Measurements from ENCODE around the gene PGPEP1. TPM values are rescaled to one million over a fixed set of nuclear protein-coding genes. Genes with fewer than 3 reads are reported as not detected.

The PGPEP1 gene
- polyA plus RNA-seq, 3 donors = 10.3 to 25.1 (median 10.3) TPM

GRCh38 chr19:18292810-18293641 is 47.4 kb upstream of the PGPEP1 start:
- Mint-ChIP-seq H3K9me3 (peaks cover 0 to 2% (median 0%) of the 10 kb centered on the region in 7 donors), H3K4me1 (peaks cover 42% of the 10 kb centered on the region), H3K27me3 (ENCODE audit: low read depth in 3 of 3) (peaks cover 0 to 5% (median 2%) of the 10 kb centered on the region in 3 donors), H3K36me3 (peaks cover 2 to 6% of the 10 kb centered on the region in 2 donors), H3K4me3 (peak overlapping the region; percentile 87 to 92), H3K27ac (peak overlapping the region; percentile 97 to 100 (median 99))
- no peaks in the 10 kb centered on the region for H3K36me3 ChIP-seq (replicated peaks in 1 of 2; ENCODE audit: control insufficient read depth in 1 of 2, insufficient read depth in 2 of 2, low read length in 2 of 2)
- WGBS (ENCODE audit: insufficient coverage) = 16% methylated on average over 16 of the region's 31 CpGs
- H3K27me3 ChIP-seq (ENCODE audit: control insufficient read depth in 2 of 2, insufficient read depth in 2 of 2, low read length in 2 of 2) = no peaks in the 10 kb centered on the region
- H2AFZ ChIP-seq (ENCODE audit: insufficient read depth, low read depth, low read length, poor library complexity, severe bottlenecking) = peak overlapping the region; percentile 41
- peak; percentile 69 to 71 (median 71) for DNase-seq
- peak overlapping the region; percentile 97 for H3K4me2 ChIP-seq (replicated peaks; ENCODE audit: extremely low read depth, low read length, poor library complexity, severe bottlenecking)
- H3K27ac ChIP-seq (ENCODE audit: low read depth in 1 of 2, low read length in 2 of 2) = peak overlapping the region; percentile 99 to 100
- H3K4me3 ChIP-seq (replicated peaks in 1 of 3; ENCODE audit: low read depth in 2 of 3, low read length in 3 of 3) = peak overlapping the region; percentile 62 to 94 (median 92)
- H3K79me2 ChIP-seq (ENCODE audit: insufficient read depth, low read length) = no peaks in the 10 kb centered on the region
- H3K9ac ChIP-seq (ENCODE audit: insufficient read depth, low read length, poor library complexity, severe bottlenecking) = peak overlapping the region; percentile 89
- intact Hi-C loops (cut with micrococcal nuclease) = loop anchor here in 1 of 2 donors (1.0 kb wide), 1 partner anchor 11 kb away; no protein-coding TSS in a partner anchor
- no peaks in the 10 kb centered on the region for H3K9me3 ChIP-seq (replicated peaks in 1 of 2; ENCODE audit: control insufficient read depth in 1 of 2, insufficient read depth in 1 of 2, low read length in 2 of 2)
- no peaks in the 10 kb centered on the region for H4K20me1 ChIP-seq (ENCODE audit: insufficient read depth, low read length)
- TF ChIP-seq CTCF (IDR thresholded peaks at IDR 0.05) = no peak
- H3K4me1 ChIP-seq (ENCODE audit: control insufficient read depth in 1 of 2, insufficient read depth in 2 of 2, low read length in 2 of 2) = peaks cover 41 to 50% of the 10 kb centered on the region in 2 donors

- Mint-ChIP-seq H3K27me3 (ENCODE audit: low read depth in 3 of 3) (peaks cover 0 to 5% (median 2%) of the 10 kb centered on the region in 3 donors), H3K27ac (peak overlapping the region; percentile 97 to 100 (median 99)), H3K4me3 (peak overlapping the region; percentile 87 to 92), H3K4me1 (peaks cover 44% of the 10 kb centered on the region), H3K9me3 (peaks cover 0 to 2% (median 0%) of the 10 kb centered on the region in 7 donors), H3K36me3 (peaks cover 2 to 6% of the 10 kb centered on the region in 2 donors)
- Histone ChIP-seq H3K27ac (ENCODE audit: low read depth in 1 of 2, low read length in 2 of 2) (peak overlapping the region; percentile 99 to 100), H3K27me3 (ENCODE audit: control insufficient read depth in 2 of 2, insufficient read depth in 2 of 2, low read length in 2 of 2) (no peaks in the 10 kb centered on the region), H3K4me1 (ENCODE audit: control insufficient read depth in 1 of 2, insufficient read depth in 2 of 2, low read length in 2 of 2) (peaks cover 41 to 50% of the 10 kb centered on the region in 2 donors), H3K36me3 (replicated peaks in 1 of 2; ENCODE audit: control insufficient read depth in 1 of 2, insufficient read depth in 2 of 2, low read length in 2 of 2) (no peaks in the 10 kb centered on the region), H3K9ac (ENCODE audit: insufficient read depth, low read length, poor library complexity, severe bottlenecking) (no peak overlapping the region), H4K20me1 (ENCODE audit: insufficient read depth, low read length) (no peaks in the 10 kb centered on the region), H3K9me3 (replicated peaks in 1 of 2; ENCODE audit: control insufficient read depth in 1 of 2, insufficient read depth in 1 of 2, low read length in 2 of 2) (no peaks in the 10 kb centered on the region), H3K4me3 (replicated peaks in 1 of 3; ENCODE audit: low read depth in 2 of 3, low read length in 3 of 3) (peak overlapping the region in 2 of 3 experiments; percentile 92 to 94), H3K4me2 (replicated peaks; ENCODE audit: extremely low read depth, low read length, poor library complexity, severe bottlenecking) (peak overlapping the region; percentile 97), H3K79me2 (ENCODE audit: insufficient read depth, low read length) (no peaks in the 10 kb centered on the region), H2AFZ (ENCODE audit: insufficient read depth, low read depth, low read length, poor library complexity, severe bottlenecking) (peak overlapping the region; percentile 41)
- no peak for TF ChIP-seq CTCF (IDR thresholded peaks at IDR 0.05)
- no peak for DNase-seq
- 89% methylated on average over 10 of the region's 18 CpGs for WGBS (ENCODE audit: insufficient coverage)
- intact Hi-C loops (cut with micrococcal nuclease) = no loop called here
Measured at GRCh38 chr19:18293642-18294466, 46.5 kb upstream of the PGPEP1 start.

Measured in CD14-positive monocyte (primary cell).